Adipose tissue (tissue), 3 donors: ENCODE measurements around the gene C19orf47. TPM values are rescaled to one million over a fixed set of nuclear protein-coding genes. Genes with fewer than 3 reads are reported as not detected.

Experiments used
- H3K27ac ChIP-seq: one replicate; pipeline ENCODE4 v1.5.1; 2013; ENCODE audit warnings: low read depth, low read length
- WGBS, 3 donors: extraction: QIAGEN DNeasy Blood & Tissue Kit; methylation state at CpG; one replicate each; pipeline ENCODE4 v1.1.7; 2013; 5-methylcytosine and 5-hydroxymethylcytosine counted together
- polyA plus RNA-seq, 3 donors: library from polyadenylated mRNA; stranded (reverse); fragments of 200-250 nt; gene quantifications; one replicate each; pipeline ENCODE4 v1.2.3, GENCODE V29; 2013
- donor health status: healthy with polysubstance abuse.
- donor health status: Bipolar disorder and iron deficiency.
- donor health status: healthy.

Gene C19orf47
- polyA plus RNA-seq, 3 donors = 5.0 to 10.9 (median 8.4) TPM

GRCh38 chr19:40302224-40303011, 45.8 kb downstream of the C19orf47 start:
- no peak overlapping the region for H3K27ac ChIP-seq
- WGBS, 3 donors = 86 to 90% (median 88%) methylated on average over 6 of the region's 6 CpGs

GRCh38 chr19:40300668-40301067, 47.5 kb downstream of the C19orf47 start:
- 93 to 95% (median 93%) methylated on average over 4 of the region's 4 CpGs for WGBS, 3 donors
- no peak overlapping the region for H3K27ac ChIP-seq

GRCh38 chr19:40298026-40298425, 50.2 kb downstream of the C19orf47 start:
- 41 to 66% (median 65%) methylated on average over 3 of the region's 3 CpGs for WGBS, 3 donors
- no peak overlapping the region for H3K27ac ChIP-seq

- H3K27ac ChIP-seq = no peak overlapping the region
- 86 to 90% (median 89%) methylated on average over 6 of the region's 6 CpGs for WGBS, 3 donors
Observed at GRCh38 chr19:40294560-40294959, 53.6 kb downstream of the C19orf47 start.

- WGBS, 3 donors = 88 to 91% (median 90%) methylated on average over 8 of the region's 8 CpGs
- no peak overlapping the region for H3K27ac ChIP-seq
Observed at GRCh38 chr19:40286971-40287421, 61.2 kb downstream of the C19orf47 start.

GRCh38 chr19:40286235-40286970, 61.8 kb downstream of the C19orf47 start:
- H3K27ac ChIP-seq = peak overlapping the region; percentile 74
- WGBS, 3 donors = 57 to 72% (median 68%) methylated on average over 15 to 16 of the region's 16 CpGs

GRCh38 chr19:40285353-40286234, 62.6 kb downstream of the C19orf47 start:
- 12 to 15% (median 14%) methylated on average over 39 to 42 of the region's 42 CpGs for WGBS, 3 donors
- peak overlapping the region; percentile 74 for H3K27ac ChIP-seq

- peak within 1 kb of the TSS; percentile 74 for H3K27ac ChIP-seq
- WGBS, 3 donors = 1% methylated on average over 58 to 84 of the region's 84 CpGs
Observed at GRCh38 chr19:40284501-40285352, 63.5 kb downstream of the C19orf47 start, which contains the start of gene AKT2. Gene AKT2 (minus strand): TSS chr19:40285345. CDS start chr19:40265267, 20,078 bp downstream.

GRCh38 chr19:40284251-40284500, 64.0 kb downstream of the C19orf47 start:
- WGBS, 3 donors = 3 to 9% (median 4%) methylated on average over 4 of the region's 4 CpGs
- peak overlapping the region; percentile 51 for H3K27ac ChIP-seq

- peak overlapping the region; percentile 51 for H3K27ac ChIP-seq
- 17 to 56% (median 46%) methylated on average over 12 of the region's 12 CpGs for WGBS, 3 donors
Observed at GRCh38 chr19:40283414-40284250, 64.6 kb downstream of the C19orf47 start.

GRCh38 chr19:40282920-40283319, 65.3 kb downstream of the C19orf47 start:
- H3K27ac ChIP-seq = no peak overlapping the region
- 61 to 82% (median 82%) methylated on average over 4 of the region's 4 CpGs for WGBS, 3 donors

- 55 to 89% (median 88%) methylated on average over 6 of the region's 6 CpGs for WGBS, 3 donors
- no peak overlapping the region for H3K27ac ChIP-seq
Observed at GRCh38 chr19:40282209-40282580, 66.0 kb downstream of the C19orf47 start.

- WGBS, 3 donors = 59 to 79% (median 74%) methylated on average over 14 of the region's 14 CpGs
- H3K27ac ChIP-seq = no peak overlapping the region
Observed at GRCh38 chr19:40281381-40282208, 66.6 kb downstream of the C19orf47 start.

GRCh38 chr19:40280608-40281221, 67.5 kb downstream of the C19orf47 start:
- WGBS, 3 donors = 49 to 64% (median 54%) methylated on average over 10 of the region's 10 CpGs
- no peak overlapping the region for H3K27ac ChIP-seq

GRCh38 chr19:40279761-40280607, 68.2 kb downstream of the C19orf47 start:
- H3K27ac ChIP-seq = peak overlapping the region; percentile 51
- WGBS, 3 donors = 62 to 72% (median 68%) methylated on average over 15 to 17 of the region's 17 CpGs
